HG03135 (cell line): ENCODE data around the gene CAP2.

ENCODE experiments used
- ATAC-seq: cut with Tn5 transposase; IDR thresholded peaks from one replicate; pipeline ENCODE4 v1.9.1; 2021; ENCODE audit warnings: mild to moderate bottlenecking, moderate library complexity; ENCODE audit not compliant: unreplicated experiment

The CAP2 gene

GRCh38 chr6:17473554-17473953 is 80.2 kb downstream of the CAP2 start:
- no peak for ATAC-seq

GRCh38 chr6:17474289-17474688 is 80.9 kb downstream of the CAP2 start:
- ATAC-seq = no peak

- ATAC-seq = no peak
These were observed 82.3 kb downstream of the CAP2 start for GRCh38 chr6:17475606-17476244.

- ATAC-seq = no peak
These were observed 83.1 kb downstream of the CAP2 start for GRCh38 chr6:17476511-17476910.

GRCh38 chr6:17477356-17477755 is 84.0 kb downstream of the CAP2 start:
- no peak for ATAC-seq

- ATAC-seq = no peak
These were observed 85.0 kb downstream of the CAP2 start for GRCh38 chr6:17478223-17478907.

GRCh38 chr6:17478946-17479345 is 85.6 kb downstream of the CAP2 start:
- ATAC-seq = no peak

GRCh38 chr6:17480476-17480875 is 87.1 kb downstream of the CAP2 start:
- ATAC-seq = no peak

GRCh38 chr6:17482711-17483110 is 89.3 kb downstream of the CAP2 start:
- no peak for ATAC-seq

GRCh38 chr6:17483391-17484016 is 90.1 kb downstream of the CAP2 start:
- ATAC-seq = no peak

- no peak for ATAC-seq
These were observed 90.9 kb downstream of the CAP2 start for GRCh38 chr6:17484201-17484849.

GRCh38 chr6:17485181-17485580 is 91.8 kb downstream of the CAP2 start:
- ATAC-seq = no peak

- ATAC-seq = no peak
These were observed 92.6 kb downstream of the CAP2 start for GRCh38 chr6:17485946-17486345.

GRCh38 chr6:17486680-17487079 is 93.3 kb downstream of the CAP2 start:
- ATAC-seq = no peak

GRCh38 chr6:17490724-17491123 is 97.3 kb downstream of the CAP2 start:
- no peak for ATAC-seq

- no peak for ATAC-seq
These were observed 98.2 kb downstream of the CAP2 start for GRCh38 chr6:17491416-17492142.

- no peak for ATAC-seq
These were observed 99.0 kb downstream of the CAP2 start for GRCh38 chr6:17492350-17492749.

GRCh38 chr6:17493286-17493685 is 99.9 kb downstream of the CAP2 start:
- no peak for ATAC-seq

- ATAC-seq = no peak
These were observed 100.8 kb downstream of the CAP2 start for GRCh38 chr6:17494177-17494576.

- no peak for ATAC-seq
These were observed 101.5 kb downstream of the CAP2 start for GRCh38 chr6:17494919-17495318.

- ATAC-seq = no peak
These were observed 104.2 kb downstream of the CAP2 start for GRCh38 chr6:17497535-17498095.
